ENCODE measurements around the gene PROSER2. TPM values are rescaled to one million over a fixed set of nuclear protein-coding genes. Genes with fewer than 3 reads are reported as not detected.

The PROSER2 gene
- total RNA-seq, 1 donor = 3.9 TPM

- peak; percentile 34 for DNase-seq (ENCODE audit: low read depth)
- H3K4me3 ChIP-seq (ENCODE audit: low read depth, low read length) = no peak overlapping the region
- TF ChIP-seq, protein P1, sequence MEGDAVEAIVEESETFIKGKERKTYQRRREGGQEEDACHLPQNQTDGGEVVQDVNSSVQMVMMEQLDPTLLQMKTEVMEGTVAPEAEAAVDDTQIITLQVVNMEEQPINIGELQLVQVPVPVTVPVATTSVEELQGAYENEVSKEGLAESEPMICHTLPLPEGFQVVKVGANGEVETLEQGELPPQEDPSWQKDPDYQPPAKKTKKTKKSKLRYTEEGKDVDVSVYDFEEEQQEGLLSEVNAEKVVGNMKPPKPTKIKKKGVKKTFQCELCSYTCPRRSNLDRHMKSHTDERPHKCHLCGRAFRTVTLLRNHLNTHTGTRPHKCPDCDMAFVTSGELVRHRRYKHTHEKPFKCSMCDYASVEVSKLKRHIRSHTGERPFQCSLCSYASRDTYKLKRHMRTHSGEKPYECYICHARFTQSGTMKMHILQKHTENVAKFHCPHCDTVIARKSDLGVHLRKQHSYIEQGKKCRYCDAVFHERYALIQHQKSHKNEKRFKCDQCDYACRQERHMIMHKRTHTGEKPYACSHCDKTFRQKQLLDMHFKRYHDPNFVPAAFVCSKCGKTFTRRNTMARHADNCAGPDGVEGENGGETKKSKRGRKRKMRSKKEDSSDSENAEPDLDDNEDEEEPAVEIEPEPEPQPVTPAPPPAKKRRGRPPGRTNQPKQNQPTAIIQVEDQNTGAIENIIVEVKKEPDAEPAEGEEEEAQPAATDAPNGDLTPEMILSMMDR (IDR thresholded peaks at IDR 0.05; ENCODE audit: insufficient read depth, low read depth, low read length) = no peak
These were observed 78.8 kb downstream of the PROSER2 start for GRCh38 chr10:11901833-11902475.

DNA sequence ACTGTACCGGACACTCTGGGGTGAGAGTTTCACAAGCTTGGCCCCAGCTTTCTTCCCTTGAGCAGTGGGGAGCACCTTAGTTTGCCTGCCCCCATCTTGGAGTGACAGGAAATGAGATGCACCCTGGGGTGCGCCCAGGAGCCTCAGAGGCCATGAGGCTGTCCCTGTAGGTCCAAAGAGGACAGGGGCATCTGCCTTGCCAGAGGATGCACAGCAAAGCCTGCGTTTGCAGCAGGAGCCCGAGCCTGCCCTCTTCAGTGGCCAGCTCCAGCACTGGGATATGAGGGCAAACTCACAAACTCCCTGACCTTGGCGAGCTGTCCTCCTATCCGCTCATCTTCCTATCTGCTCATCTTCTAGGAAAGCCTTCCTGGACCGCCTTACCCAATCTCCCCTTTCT, 79.5 kb downstream of the PROSER2 start:
- no peak overlapping the region for H3K4me3 ChIP-seq (ENCODE audit: low read depth, low read length)
- TF ChIP-seq, protein P1 (IDR thresholded peaks at IDR 0.05; ENCODE audit: insufficient read depth, low read depth, low read length) = no peak
- no peak for DNase-seq (ENCODE audit: low read depth)

GRCh38 chr10:11906714-11907113, 83.6 kb downstream of the PROSER2 start:
- no peak for DNase-seq (ENCODE audit: low read depth)
- H3K4me3 ChIP-seq (ENCODE audit: low read depth, low read length) = no peak overlapping the region
- TF ChIP-seq, protein P1 (IDR thresholded peaks at IDR 0.05; ENCODE audit: insufficient read depth, low read depth, low read length) = no peak

DNA sequence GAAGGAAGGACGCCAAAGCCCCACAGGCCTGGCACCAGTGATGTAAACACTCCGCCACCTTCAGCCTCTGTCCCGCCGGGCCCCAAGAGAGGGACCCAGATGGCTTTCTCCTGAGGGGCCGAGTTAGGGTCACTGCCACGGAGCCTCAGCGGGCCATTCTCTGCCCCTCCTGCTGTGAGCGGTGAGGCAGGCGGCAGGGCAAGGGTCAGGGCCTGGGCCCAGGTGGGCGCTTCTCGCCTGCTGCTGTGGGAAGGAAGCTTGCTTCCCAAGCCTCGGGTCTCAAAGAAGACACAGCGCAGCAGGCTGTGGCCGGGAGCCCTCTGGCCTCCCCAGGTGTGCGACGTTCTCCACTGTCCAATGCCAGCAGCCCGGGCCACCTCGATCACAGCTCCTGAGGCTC, 84.8 kb downstream of the PROSER2 start:
- TF ChIP-seq, protein P1 (IDR thresholded peaks at IDR 0.05; ENCODE audit: insufficient read depth, low read depth, low read length) = no peak
- DNase-seq (ENCODE audit: low read depth) = no peak
- H3K4me3 ChIP-seq (ENCODE audit: low read depth, low read length) = no peak overlapping the region

GRCh38 chr10:11908536-11908935, 85.4 kb downstream of the PROSER2 start:
- TF ChIP-seq, protein P1 (IDR thresholded peaks at IDR 0.05; ENCODE audit: insufficient read depth, low read depth, low read length) = no peak
- no peak for DNase-seq (ENCODE audit: low read depth)

DNA sequence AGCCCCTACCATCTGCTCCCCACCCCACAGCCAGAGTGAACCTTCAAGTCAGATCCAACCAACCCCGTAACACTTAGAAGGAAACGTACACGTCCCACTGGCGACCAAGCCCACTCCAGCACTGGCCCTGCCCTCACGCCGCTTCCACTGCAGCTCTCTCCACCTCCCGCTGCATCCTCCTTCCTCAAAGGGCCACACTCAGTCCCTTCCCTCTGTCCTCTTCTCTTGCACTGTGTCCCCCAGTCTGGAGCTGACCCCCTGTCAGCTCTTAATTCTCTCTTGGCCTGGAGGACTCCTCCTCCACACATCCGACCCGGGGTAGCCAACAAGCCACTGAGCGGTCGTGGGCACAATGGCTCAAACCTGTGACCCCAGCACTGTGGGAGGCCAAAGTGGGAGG, 85.8 kb downstream of the PROSER2 start:
- H3K4me3 ChIP-seq (ENCODE audit: low read depth, low read length) = no peak overlapping the region
- TF ChIP-seq, protein P1 (IDR thresholded peaks at IDR 0.05; ENCODE audit: insufficient read depth, low read depth, low read length) = no peak
- DNase-seq (ENCODE audit: low read depth) = no peak

More at GRCh38 chr10:11908536-11908935, 85.4 kb downstream of the PROSER2 start:
- H3K4me3 ChIP-seq (ENCODE audit: low read depth, low read length) = no peak overlapping the region

DNA sequence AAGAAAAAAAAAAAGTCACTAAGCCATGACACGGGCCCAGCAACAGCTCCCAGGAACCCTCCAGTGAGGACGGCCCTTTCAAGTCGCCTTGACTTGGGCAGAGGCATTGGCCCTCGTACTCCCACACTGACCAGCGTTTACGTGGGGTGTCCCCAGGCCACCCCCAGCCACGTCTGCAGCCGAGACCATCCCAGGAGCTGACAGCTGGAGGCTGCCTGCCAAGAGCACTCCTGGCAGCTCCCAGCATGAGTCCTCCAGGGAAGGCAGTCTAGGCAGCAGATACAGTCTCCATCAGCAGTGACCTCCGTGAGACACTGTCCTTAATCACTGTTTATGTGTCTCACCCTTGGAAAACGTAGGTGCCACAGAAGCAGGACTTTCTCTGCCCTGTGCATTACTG, 86.5 kb downstream of the PROSER2 start:
- no peak for DNase-seq (ENCODE audit: low read depth)
- H3K4me3 ChIP-seq (ENCODE audit: low read depth, low read length) = no peak overlapping the region
- TF ChIP-seq, protein P1 (IDR thresholded peaks at IDR 0.05; ENCODE audit: insufficient read depth, low read depth, low read length) = no peak
